Measurements from ENCODE around the gene ADAMTS18. TPM values are rescaled to one million over a fixed set of nuclear protein-coding genes. Genes with fewer than 3 reads are reported as not detected.
A peak's percentile ranks its signal among the peaks of the same experiment; 100 is the strongest.
"Not testable (repeated sequence)": the region's sequence is repeated elsewhere in the genome, so short reads cannot be mapped to it uniquely, and the experiment has no call there.

ADAMTS18 gene
- total RNA-seq, 6 donors from 2014 or later, result 0.13 TPM; not detected in 5

GRCh38 chr16:77273815-77274214 is 161.0 kb downstream of the ADAMTS18 start:
- ATAC-seq (ENCODE audit: low FRiP score in 2 of 2) (no peak), DNase-seq (no peak)
- WGBS, 2 donors, result 56 to 69% methylated on average over 3 of the region's 3 CpGs
- H3K4me1 ChIP-seq, result no peaks in the 10 kb centered on the region
- no peak for TF ChIP-seq CTCF (IDR thresholded peaks at IDR 0.05)
- TF ChIP-seq EP300 (IDR thresholded peaks at IDR 0.05), result no peak
- TF ChIP-seq POLR2A (IDR thresholded peaks at IDR 0.05), result no peak
- TF ChIP-seq POLR2AphosphoS5 (IDR thresholded peaks at IDR 0.05), result no peak
- no peak overlapping the region for H3K4me3 ChIP-seq
- H3K9me3 ChIP-seq, result no peaks in the 10 kb centered on the region
- H3K27ac ChIP-seq, result no peak overlapping the region
- no peaks in the 10 kb centered on the region for H3K27me3 ChIP-seq
- no peaks in the 10 kb centered on the region for H3K36me3 ChIP-seq

GRCh38 chr16:77271532-77272426 is 163.1 kb downstream of the ADAMTS18 start:
- 66 to 80% methylated on average over 8 of the region's 8 CpGs for WGBS, 2 donors
- no peak for ATAC-seq (ENCODE audit: low FRiP score in 2 of 2)

GRCh38 chr16:77266185-77266584 is 168.6 kb downstream of the ADAMTS18 start:
- not testable (repeated sequence) for H3K4me3 ChIP-seq; H3K9me3 ChIP-seq; H3K27me3 ChIP-seq; ATAC-seq (ENCODE audit: low FRiP score in 2 of 2); H3K27ac ChIP-seq; DNase-seq; H3K4me1 ChIP-seq; H3K36me3 ChIP-seq
- 76% methylated on average over 1 of the region's 1 CpG for WGBS, 2 donors

More at GRCh38 chr16:77271532-77272426, 163.1 kb downstream of the ADAMTS18 start:
- TF ChIP-seq POLR2AphosphoS5 (IDR thresholded peaks at IDR 0.05) (no peak), POLR2A (IDR thresholded peaks at IDR 0.05) (no peak), EP300 (IDR thresholded peaks at IDR 0.05) (no peak), CTCF (IDR thresholded peaks at IDR 0.05) (no peak)
- H3K9me3 ChIP-seq, result no peaks in the 10 kb centered on the region
- no peaks in the 10 kb centered on the region for H3K4me1 ChIP-seq
- H3K27me3 ChIP-seq, result no peaks in the 10 kb centered on the region
- H3K36me3 ChIP-seq, result no peaks in the 10 kb centered on the region
- H3K27ac ChIP-seq, result no peak overlapping the region
- no peak overlapping the region for H3K4me3 ChIP-seq
- DNase-seq, result no peak

GRCh38 chr16:77262971-77263370 is 171.9 kb downstream of the ADAMTS18 start:
- no peaks in the 10 kb centered on the region for H3K4me1 ChIP-seq
- H3K36me3 ChIP-seq, result no peaks in the 10 kb centered on the region
- no peak overlapping the region for H3K27ac ChIP-seq
- 59 to 70% methylated on average over 3 of the region's 3 CpGs for WGBS, 2 donors
- TF ChIP-seq POLR2A (IDR thresholded peaks at IDR 0.05) (no peak), POLR2AphosphoS5 (IDR thresholded peaks at IDR 0.05) (no peak), EP300 (IDR thresholded peaks at IDR 0.05) (no peak), CTCF (IDR thresholded peaks at IDR 0.05) (no peak)
- H3K4me3 ChIP-seq, result no peak overlapping the region
- DNase-seq (no peak), ATAC-seq (ENCODE audit: low FRiP score in 2 of 2) (no peak)
- H3K27me3 ChIP-seq, result no peaks in the 10 kb centered on the region
- no peaks in the 10 kb centered on the region for H3K9me3 ChIP-seq

- Histone ChIP-seq H3K4me3 (no peak overlapping the region), H3K27me3 (no peaks in the 10 kb centered on the region), H3K4me1 (no peaks in the 10 kb centered on the region), H3K9me3 (no peaks in the 10 kb centered on the region), H3K27ac (no peak overlapping the region), H3K36me3 (no peaks in the 10 kb centered on the region)
- ATAC-seq (ENCODE audit: low FRiP score in 2 of 2), result peak in 1 of 2 donors; percentile 54
- WGBS, 2 donors, result 86 to 87% methylated on average over 4 of the region's 4 CpGs
- TF ChIP-seq EP300 (IDR thresholded peaks at IDR 0.05) (no peak), POLR2AphosphoS5 (IDR thresholded peaks at IDR 0.05) (no peak), CTCF (IDR thresholded peaks at IDR 0.05) (no peak), POLR2A (IDR thresholded peaks at IDR 0.05) (no peak)
- DNase-seq, result no peak
Measured at GRCh38 chr16:77250400-77250799, 184.4 kb downstream of the ADAMTS18 start.
